HUES6 (cell line): ENCODE results near the gene RHBDD2.
A peak's percentile ranks its signal among the peaks of the same experiment; 100 is the strongest.
"Not testable (repeated sequence)": the region's sequence is repeated elsewhere in the genome, so short reads cannot be mapped to it uniquely, and the experiment has no call there.

Source experiments
- H3K27ac ChIP-seq: 2 replicates; pipeline ENCODE4 v1.7.0; 2013; ENCODE audit warnings: low read depth, mild to moderate bottlenecking, low read length, inconsistent platforms
- H3K27me3 ChIP-seq: 2 replicates; pipeline ENCODE4 v1.6.1; 2013; ENCODE audit warnings: low read length; ENCODE audit not compliant: control insufficient read depth, insufficient read depth
- H3K36me3 ChIP-seq: 2 replicates; pipeline ENCODE4 v1.6.1; 2013; ENCODE audit warnings: low read length; ENCODE audit not compliant: control insufficient read depth, insufficient read depth
- H3K4me1 ChIP-seq: 2 replicates; pipeline ENCODE4 v1.6.1; 2013; ENCODE audit warnings: low read length; ENCODE audit not compliant: control insufficient read depth, insufficient read depth
- H3K4me3 ChIP-seq: 2 replicates; pipeline ENCODE4 v1.5.1; 2013; ENCODE audit warnings: low read depth, low read length
- H3K9ac ChIP-seq: one replicate; pipeline ENCODE4 v1.6.1; 2013; ENCODE audit warnings: mild to moderate bottlenecking, low read length
- H3K9me3 ChIP-seq: 2 replicates; pipeline ENCODE4 v1.6.1; 2013; ENCODE audit warnings: low read depth, low read length; ENCODE audit not compliant: control insufficient read depth, insufficient read depth

The RHBDD2 gene

DNA sequence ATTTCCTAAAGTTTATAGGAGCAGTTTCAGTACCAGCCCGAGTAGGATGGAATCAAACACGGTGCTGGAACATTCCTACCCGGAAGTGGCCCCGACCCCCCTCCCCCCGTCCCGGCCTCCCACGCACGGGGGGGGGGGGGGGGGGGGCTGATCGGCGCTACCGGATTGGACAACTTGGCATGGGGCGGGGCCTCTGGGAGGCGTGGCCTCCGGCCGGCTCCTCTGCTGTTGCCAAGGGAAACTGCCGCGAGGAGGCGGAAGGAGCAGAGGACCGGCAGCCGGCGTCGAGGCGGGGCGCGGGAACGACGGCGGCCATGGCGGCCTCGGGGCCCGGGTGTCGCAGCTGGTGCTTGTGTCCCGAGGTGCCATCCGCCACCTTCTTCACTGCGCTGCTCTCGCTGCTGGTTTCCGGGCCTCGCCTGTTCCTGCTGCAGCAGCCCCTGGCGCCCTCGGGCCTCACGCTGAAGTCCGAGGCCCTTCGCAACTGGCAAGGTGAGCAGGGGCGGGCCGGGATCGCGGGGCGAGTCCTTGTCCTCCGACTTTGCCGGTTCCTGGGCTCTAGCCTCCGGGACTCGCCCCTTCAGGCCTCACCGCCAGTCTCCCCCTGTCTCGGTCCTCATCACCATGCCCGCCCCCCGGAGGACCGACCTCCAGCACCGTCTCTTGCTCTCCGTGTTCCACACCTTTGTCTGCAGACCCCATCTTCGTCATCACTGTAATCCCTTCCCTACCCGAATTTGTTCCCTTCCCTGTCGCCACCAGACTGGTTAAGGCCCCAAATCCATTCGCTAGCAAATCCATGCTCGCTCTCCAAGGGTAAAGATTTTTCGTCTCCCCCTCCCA is at the start of gene RHBDD2:
RHBDD2 (plus strand) TSS at position 266 of the 843 bp plus-strand sequence; CDS start at position 315, 49 bp downstream.
- H3K27me3 ChIP-seq: no peaks in the 10 kb centered on the region
- peak within 1 kb of the TSS; percentile 50; the same call in 1 of the 2 replicates for H3K27ac ChIP-seq
- no peaks in the 10 kb centered on the region for H3K9me3 ChIP-seq
- peak within 1 kb of the TSS; percentile 87 for H3K9ac ChIP-seq
- peak within 1 kb of the TSS; percentile 80 for H3K4me3 ChIP-seq
- peaks cover 29% of the 10 kb centered on the region for H3K4me1 ChIP-seq
- H3K36me3 ChIP-seq: peaks cover 27% of the 10 kb centered on the region

DNA sequence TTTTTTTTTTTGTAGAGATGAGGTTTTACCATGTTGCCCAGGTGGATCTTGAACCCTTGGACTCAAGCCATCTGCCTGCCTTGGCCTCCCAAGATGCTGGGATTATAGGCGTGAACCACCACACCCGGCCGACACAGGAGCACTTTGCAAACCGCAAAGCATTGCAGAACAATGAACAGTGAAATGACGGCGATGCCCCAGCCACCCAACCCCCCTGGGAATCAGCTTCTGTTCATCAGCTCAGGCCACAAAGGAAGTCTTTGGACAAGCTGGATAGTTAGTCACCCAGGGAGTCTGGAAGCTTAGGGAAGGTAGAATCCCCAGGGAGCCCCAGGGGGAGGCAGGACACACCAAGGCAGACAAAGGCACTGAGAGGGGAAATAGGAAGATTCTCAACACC is 49.2 kb upstream of the RHBDD2 start:
- not testable (repeated sequence) for H3K9me3 ChIP-seq, H3K9ac ChIP-seq, H3K4me3 ChIP-seq, H3K27ac ChIP-seq, H3K4me1 ChIP-seq, H3K36me3 ChIP-seq
- H3K27me3 ChIP-seq: peaks cover 53% of the 10 kb centered on the region; the same call in 1 of the 2 replicates

- H3K9me3 ChIP-seq: no peaks in the 10 kb centered on the region
- peaks cover 46% of the 10 kb centered on the region; the same call in 1 of the 2 replicates for H3K27me3 ChIP-seq
- no peak overlapping the region for H3K9ac ChIP-seq
- H3K4me3 ChIP-seq: no peak overlapping the region
- H3K27ac ChIP-seq: no peak overlapping the region
- no peaks in the 10 kb centered on the region for H3K4me1 ChIP-seq
- H3K36me3 ChIP-seq: no peaks in the 10 kb centered on the region
These were observed 47.9 kb upstream of the RHBDD2 start for GRCh38 chr7:75830978-75831377.

- H3K4me1 ChIP-seq, H3K4me3 ChIP-seq, H3K9ac ChIP-seq, H3K9me3 ChIP-seq, H3K36me3 ChIP-seq, H3K27ac ChIP-seq: not testable (repeated sequence)
- H3K27me3 ChIP-seq: peaks cover 31% of the 10 kb centered on the region; the same call in 1 of the 2 replicates
These were observed 45.2 kb upstream of the RHBDD2 start for GRCh38 chr7:75833662-75834061.

DNA sequence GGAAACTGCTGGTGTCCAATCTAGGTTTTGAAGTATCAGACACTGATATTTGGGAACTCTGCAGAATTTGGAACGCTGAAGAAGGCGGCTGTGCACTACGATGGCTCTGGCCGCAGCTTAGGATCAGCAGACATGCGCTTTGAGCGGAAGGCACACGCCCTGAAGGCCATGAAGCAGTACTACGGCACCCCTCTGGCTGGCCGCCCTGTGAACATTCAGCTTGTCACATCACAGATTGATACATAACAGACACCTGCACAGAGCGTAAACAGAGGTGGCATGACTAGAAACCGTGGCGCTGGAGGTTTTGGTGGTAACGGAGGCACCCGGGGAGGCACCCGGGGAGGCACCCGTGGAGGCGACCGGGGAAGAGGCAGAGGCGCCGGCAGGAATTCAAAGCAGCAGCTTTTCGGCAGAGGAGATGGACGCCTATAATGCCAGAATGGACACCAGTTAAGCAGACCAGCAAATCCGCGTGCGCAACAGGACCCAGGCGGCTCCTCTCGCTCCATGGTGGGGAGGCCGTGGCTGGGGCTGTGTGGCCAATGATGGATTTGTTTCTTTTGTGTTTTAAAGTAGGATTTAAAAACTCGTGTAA is 43.0 kb upstream of the RHBDD2 start:
- Histone ChIP-seq H3K4me3 (no peak overlapping the region), H3K27me3 (peaks cover 24% of the 10 kb centered on the region; the same call in 1 of the 2 replicates), H3K9ac (no peak overlapping the region), H3K9me3 (no peaks in the 10 kb centered on the region), H3K4me1 (no peaks in the 10 kb centered on the region), H3K36me3 (no peaks in the 10 kb centered on the region), H3K27ac (no peak overlapping the region)

DNA sequence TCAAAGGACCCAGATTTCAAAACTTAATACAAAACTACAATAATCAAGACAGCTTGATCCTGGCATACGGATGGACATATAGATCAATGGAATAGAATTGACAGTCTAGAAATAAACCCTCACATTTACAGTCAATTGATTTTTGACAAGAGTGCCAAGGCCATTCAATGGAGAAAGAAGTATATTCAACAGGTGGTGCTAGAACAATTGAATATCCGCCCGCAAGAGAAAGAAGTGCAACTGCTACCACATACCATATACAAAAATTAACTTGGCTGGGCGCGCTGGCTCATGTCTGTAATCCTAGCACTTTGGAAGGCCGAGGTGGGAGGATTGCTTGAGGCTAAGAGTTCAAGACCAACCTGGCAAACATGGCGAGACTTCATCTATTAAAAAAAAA is 42.0 kb upstream of the RHBDD2 start:
- H3K9ac ChIP-seq: no peak overlapping the region
- H3K9me3 ChIP-seq: no peaks in the 10 kb centered on the region
- H3K27me3 ChIP-seq: peaks cover 15% of the 10 kb centered on the region; the same call in 1 of the 2 replicates
- H3K4me1 ChIP-seq: no peaks in the 10 kb centered on the region
- no peaks in the 10 kb centered on the region for H3K36me3 ChIP-seq
- no peak overlapping the region for H3K27ac ChIP-seq
- H3K4me3 ChIP-seq: no peak overlapping the region

- not testable (repeated sequence) for H3K27ac ChIP-seq, H3K9ac ChIP-seq, H3K9me3 ChIP-seq, H3K4me1 ChIP-seq, H3K27me3 ChIP-seq, H3K36me3 ChIP-seq, H3K4me3 ChIP-seq
These were observed 40.4 kb upstream of the RHBDD2 start for GRCh38 chr7:75838281-75838930.

- Histone ChIP-seq H3K27me3 (no peaks in the 10 kb centered on the region; the same call in 1 of the 2 replicates), H3K9ac (no peak overlapping the region), H3K27ac (no peak overlapping the region), H3K4me3 (no peak overlapping the region), H3K9me3 (no peaks in the 10 kb centered on the region), H3K36me3 (no peaks in the 10 kb centered on the region), H3K4me1 (peaks cover 6% of the 10 kb centered on the region; the same call in 1 of the 2 replicates)
These were observed 38.8 kb upstream of the RHBDD2 start for GRCh38 chr7:75840029-75840428.

DNA sequence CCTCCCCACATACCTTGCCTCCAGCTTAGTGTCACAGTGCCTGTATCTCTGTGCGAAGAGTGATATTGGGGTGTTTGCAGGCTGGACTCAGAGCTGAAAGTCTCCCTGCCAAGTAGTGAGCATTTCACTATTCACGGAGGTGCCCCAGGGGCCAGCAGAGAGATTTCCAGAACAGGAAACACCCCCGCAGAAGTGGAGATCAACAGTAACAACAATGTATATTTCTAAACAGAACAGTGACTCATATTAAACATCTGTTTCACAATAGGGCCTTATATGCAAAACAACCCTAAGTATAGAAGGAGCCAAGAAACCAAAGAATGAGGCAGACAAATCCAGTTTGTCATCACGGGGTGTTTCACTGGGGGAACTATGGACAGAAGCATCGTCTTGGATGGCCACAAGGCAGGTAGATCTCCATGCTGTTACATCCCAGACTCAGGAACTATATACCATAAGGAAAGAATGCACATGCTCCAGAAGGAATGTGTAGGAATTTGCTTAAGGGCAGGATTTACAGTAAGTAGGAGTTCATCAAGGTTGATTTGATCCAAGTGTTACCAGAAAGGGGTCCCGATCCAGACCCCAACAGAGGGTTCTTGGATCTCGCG is 35.9 kb upstream of the RHBDD2 start:
- Histone ChIP-seq H3K9ac (no peak overlapping the region), H3K9me3 (no peaks in the 10 kb centered on the region), H3K4me3 (no peak overlapping the region), H3K36me3 (no peaks in the 10 kb centered on the region), H3K27ac (no peak overlapping the region), H3K27me3 (peaks cover 9% of the 10 kb centered on the region; the same call in 1 of the 2 replicates), H3K4me1 (peaks cover 6% of the 10 kb centered on the region; the same call in 1 of the 2 replicates)

DNA sequence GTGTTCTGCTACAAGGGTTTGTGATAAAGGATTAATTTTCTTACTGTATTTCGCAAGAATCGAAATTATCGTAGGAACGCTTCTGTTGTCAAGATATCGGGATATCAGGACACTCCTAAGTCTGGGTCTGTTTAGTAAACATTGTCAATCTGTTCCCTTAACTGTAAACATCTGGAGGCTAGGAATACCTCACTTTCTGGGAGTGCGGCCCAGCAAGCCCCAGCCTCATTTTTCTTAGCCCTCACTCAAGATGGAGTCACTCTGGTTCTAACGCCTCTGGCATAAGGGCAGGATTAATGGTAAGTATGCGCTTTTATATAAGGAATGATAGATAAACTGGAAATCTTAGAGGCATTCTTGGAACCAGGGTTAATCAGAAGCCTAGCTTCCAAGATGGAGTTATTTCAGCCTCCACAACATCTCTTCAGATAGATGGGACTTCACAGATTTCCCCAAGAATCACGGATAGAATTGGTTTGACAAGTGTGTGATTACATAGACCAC is 35.2 kb upstream of the RHBDD2 start:
- Histone ChIP-seq H3K27ac (no peak overlapping the region), H3K27me3 (peaks cover 9% of the 10 kb centered on the region; the same call in 1 of the 2 replicates), H3K4me3 (no peak overlapping the region), H3K9ac (no peak overlapping the region), H3K36me3 (no peaks in the 10 kb centered on the region), H3K4me1 (peaks cover 6% of the 10 kb centered on the region; the same call in 1 of the 2 replicates), H3K9me3 (no peaks in the 10 kb centered on the region)
